K562 (cell line): ENCODE measurements around the gene SLC26A1. TPM values are rescaled to one million over a fixed set of nuclear protein-coding genes. Genes with fewer than 3 reads are reported as not detected.

Source experiments
- ADNP ChIP-seq: fragments of 200-800 bp; sonication (Bioruptor generic); IDR thresholded peaks from 2 replicates; pipeline ENCODE4 v1.6.1; 2016; ENCODE audit warnings: missing genetic modification characterization, missing compliant biosample characterization
- AFF4 ChIP-seq: sonication (generic); formaldehyde crosslinking; IDR thresholded peaks from 2 replicates; pipeline ENCODE4 v1.8.0; 2023; ENCODE audit warnings: mild to moderate bottlenecking, missing genetic modification reagents
- ATF3 ChIP-seq, 2 experiments: fragments of 450-650 bp in 1 of 2; sonication (generic) in 1 of 2; formaldehyde crosslinking in 1 of 2; IDR thresholded peaks in 1 of 2; conservative IDR thresholded peaks in 1 of 2; 2 replicates each; pipeline versions ENCODE4 v1.6.1 to v1.8.1; 2016 to 2023; ENCODE audit warnings: mild to moderate bottlenecking in 2 of 2, moderate library complexity in 2 of 2, inconsistent platforms in 1 of 2, missing genetic modification reagents in 1 of 2
- CEBPG ChIP-seq, 3 experiments: fragments of 200-800 bp in 1 of 3; sonication (Bioruptor generic) in 1 of 3; sonication (generic) in 1 of 3; formaldehyde crosslinking in 1 of 3; IDR thresholded peaks in 2 of 3; conservative IDR thresholded peaks in 1 of 3; 2 replicates each; pipeline versions ENCODE4 v1.6.1 to v1.8.0; 2016 to 2022; ENCODE audit warnings: missing compliant biosample characterization in 2 of 3, missing genetic modification characterization in 2 of 3, mild to moderate bottlenecking in 1 of 3, missing genetic modification reagents in 1 of 3
- CHCHD3 ChIP-seq: fragments of 250-450 bp; sonication (Bioruptor Pico); IDR thresholded peaks from 2 replicates; pipeline ENCODE4 v2.1.2; 2022; ENCODE audit warnings: mild to moderate bottlenecking
- HINFP ChIP-seq: fragments of 450-650 bp; conservative IDR thresholded peaks from 2 replicates; pipeline ENCODE4 v1.6.1; 2016; ENCODE audit warnings: missing genetic modification characterization, low read depth, mild to moderate bottlenecking, control low read depth, missing compliant biosample characterization
- KDM1A ChIP-seq, 2 experiments: fragments of 450-650 bp; IDR thresholded peaks; 2 replicates each; pipeline ENCODE4 v1.6.1; 2016; ENCODE audit warnings: mild to moderate bottlenecking in 2 of 2
- MEIS2 ChIP-seq: fragments of 450-650 bp; IDR thresholded peaks from 2 replicates; pipeline ENCODE4 v1.6.1; 2014; ENCODE audit warnings: mild to moderate bottlenecking; ENCODE audit not compliant: partially characterized antibody
- POLR2AphosphoS2 ChIP-seq: IDR thresholded peaks from 2 replicates; pipeline ENCODE4 v1.6.1; 2012; ENCODE audit warnings: low read length, improper control_type of control experiment
- RBM22 ChIP-seq: fragments of 200-400 bp; formaldehyde crosslinking; IDR thresholded peaks from 2 replicates; pipeline ENCODE4 v1.6.1; 2018; ENCODE audit warnings: low read length, low read depth; ENCODE audit not compliant: poor library complexity, severe bottlenecking
- RUNX1 ChIP-seq: sonication (generic); IDR thresholded peaks from 2 replicates; pipeline ENCODE4 v1.6.1; 2016; ENCODE audit warnings: antibody characterized with exemption, low read depth
- TGIF2 ChIP-seq: sonication (generic); formaldehyde crosslinking; IDR thresholded peaks from 2 replicates; pipeline ENCODE4 v1.8.1; 2022; ENCODE audit warnings: mild to moderate bottlenecking, missing genetic modification reagents, moderate library complexity
- ZNF431 ChIP-seq: sonication (generic); formaldehyde crosslinking; IDR thresholded peaks from 2 replicates; pipeline ENCODE4 v1.8.0; 2022; ENCODE audit warnings: mild to moderate bottlenecking, missing genetic modification reagents
- ZNF445 ChIP-seq: fragments of 250-450 bp; sonication (Bioruptor Pico); IDR thresholded peaks from 2 replicates; pipeline ENCODE4 v1.4.0; 2020; ENCODE audit warnings: low read depth, mild to moderate bottlenecking, moderate library complexity
- ZSCAN29 ChIP-seq: fragments of 450-650 bp; IDR thresholded peaks from 2 replicates; pipeline ENCODE4 v1.6.1; 2017
- polyA plus RNA-seq, 8 experiments: library from polyadenylated mRNA; depleted of rRNA in 4 of 8; stranded (reverse) in 5 of 8; unstranded in 3 of 8; fragments of >200 nt; fragmentation: Nextera tagmentation in 2 of 8; fragmentation: Illumina TruSeq in 1 of 8; extraction: Ambion mirVana in 2 of 8; extraction: Trizol in 1 of 8; gene quantifications; 2 replicates each; pipeline versions ENCODE4 v1.2.1 to v1.2.3, GENCODE V29; 2011 to 2014; ENCODE audit warnings: inconsistent platforms in 1 of 8, missing spikeins in 1 of 8
- total RNA-seq, 7 experiments: library from RNA; depleted of rRNA in 6 of 7; stranded (reverse); fragments of >200 nt in 6 of 7; fragmentation: Illumina TruSeq in 2 of 7; extraction: Trizol in 2 of 7; gene quantifications; 2 replicates each; pipeline versions ENCODE4 v1.2.1 to v1.2.3, GENCODE V29; 2011 to 2021; ENCODE audit warnings: low replicate concordance in 1 of 7
- TF ChIP-seq, protein P1 (sequence below): sonication (generic); formaldehyde crosslinking; IDR thresholded peaks from 2 replicates; pipeline ENCODE4 v1.8.1; 2023; ENCODE audit warnings: mild to moderate bottlenecking, missing genetic modification reagents
- TF ChIP-seq, protein P2 (sequence below): fragments of 450-650 bp; formaldehyde crosslinking; IDR thresholded peaks from 2 replicates; pipeline ENCODE4 v1.4.0; 2020; ENCODE audit warnings: mild to moderate bottlenecking, moderate library complexity

SLC26A1 gene
- total and polyA plus RNA-seq, 9 of the 15 experiments (the other 6 are each of a cell fraction or from before 2014, with no cell fraction given), result 0.11 to 4.2 (median 0.95) TPM

DNA sequence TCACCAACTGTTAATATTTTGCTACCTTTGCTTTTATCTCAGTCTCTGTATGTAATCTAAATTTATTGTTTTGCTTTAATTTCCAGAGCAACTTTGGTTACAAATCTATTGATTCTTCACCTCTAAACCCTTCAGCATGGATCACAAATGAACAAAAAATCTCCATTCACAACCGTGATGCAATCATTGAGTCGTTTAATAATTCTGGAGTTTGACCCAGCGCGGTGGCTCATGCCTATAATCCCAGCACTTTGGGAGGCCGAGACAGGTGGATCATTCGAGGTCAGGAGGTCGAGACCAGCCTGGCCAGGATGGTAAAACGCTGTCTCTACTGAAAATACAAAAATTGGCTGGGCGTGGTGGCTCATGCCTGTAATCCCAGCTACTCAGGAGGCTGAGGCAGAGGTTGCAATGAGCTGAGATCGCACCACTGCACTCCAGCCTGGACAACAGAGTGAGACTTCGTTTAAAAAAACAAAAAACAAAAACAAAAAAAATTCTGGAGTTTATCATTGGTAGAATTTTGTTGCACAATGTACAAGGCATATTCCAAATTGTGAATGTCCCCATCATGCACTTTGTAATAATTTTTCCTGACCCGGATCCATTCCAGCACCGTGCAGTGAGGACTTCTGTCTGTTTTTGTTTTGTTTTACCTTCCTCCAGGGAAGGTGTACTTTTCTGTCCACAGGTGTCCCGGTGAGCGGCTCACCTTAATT lies 8.7 kb downstream of the SLC26A1 start (continued):
- no peak for TF ChIP-seq TGIF2 (CRISPR knock-in tag)
- no peak for TF ChIP-seq RBM22
- peak; percentile 33; the same call in 1 of the 2 replicates for TF ChIP-seq CEBPG (CRISPR knock-in tag; IDR thresholded peaks at IDR 0.05)
- TF ChIP-seq CEBPG (tag; conservative IDR thresholded peaks at IDR 0.05 in 1 of 2, IDR thresholded peaks at IDR 0.05 in 1 of 2), result peak; percentile 46 to 60; a peak in 2 of 4 replicates
- no peak for TF ChIP-seq ADNP (tag)
- no peak for TF ChIP-seq MEIS2
- no peak for TF ChIP-seq KDM1A (IDR thresholded peaks at IDR 0.05)
- TF ChIP-seq HINFP (tag), result no peak
- TF ChIP-seq ZNF445 (CRISPR knock-in tag), result no peak
- no peak for TF ChIP-seq RUNX1
- no peak for TF ChIP-seq POLR2AphosphoS2
- peak; percentile 55; the same call in 1 of the 2 replicates for TF ChIP-seq AFF4 (CRISPR knock-in tag)
- TF ChIP-seq, protein P1, sequence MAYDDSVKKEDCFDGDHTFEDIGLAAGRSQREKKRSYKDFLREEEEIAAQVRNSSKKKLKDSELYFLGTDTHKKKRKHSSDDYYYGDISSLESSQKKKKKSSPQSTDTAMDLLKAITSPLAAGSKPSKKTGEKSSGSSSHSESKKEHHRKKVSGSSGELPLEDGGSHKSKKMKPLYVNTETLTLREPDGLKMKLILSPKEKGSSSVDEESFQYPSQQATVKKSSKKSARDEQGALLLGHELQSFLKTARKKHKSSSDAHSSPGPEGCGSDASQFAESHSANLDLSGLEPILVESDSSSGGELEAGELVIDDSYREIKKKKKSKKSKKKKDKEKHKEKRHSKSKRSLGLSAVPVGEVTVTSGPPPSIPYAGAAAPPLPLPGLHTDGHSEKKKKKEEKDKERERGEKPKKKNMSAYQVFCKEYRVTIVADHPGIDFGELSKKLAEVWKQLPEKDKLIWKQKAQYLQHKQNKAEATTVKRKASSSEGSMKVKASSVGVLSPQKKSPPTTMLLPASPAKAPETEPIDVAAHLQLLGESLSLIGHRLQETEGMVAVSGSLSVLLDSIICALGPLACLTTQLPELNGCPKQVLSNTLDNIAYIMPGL (CRISPR knock-in tag), result no peak
- no peak for TF ChIP-seq CHCHD3 (CRISPR knock-in tag)
- TF ChIP-seq, protein P2, sequence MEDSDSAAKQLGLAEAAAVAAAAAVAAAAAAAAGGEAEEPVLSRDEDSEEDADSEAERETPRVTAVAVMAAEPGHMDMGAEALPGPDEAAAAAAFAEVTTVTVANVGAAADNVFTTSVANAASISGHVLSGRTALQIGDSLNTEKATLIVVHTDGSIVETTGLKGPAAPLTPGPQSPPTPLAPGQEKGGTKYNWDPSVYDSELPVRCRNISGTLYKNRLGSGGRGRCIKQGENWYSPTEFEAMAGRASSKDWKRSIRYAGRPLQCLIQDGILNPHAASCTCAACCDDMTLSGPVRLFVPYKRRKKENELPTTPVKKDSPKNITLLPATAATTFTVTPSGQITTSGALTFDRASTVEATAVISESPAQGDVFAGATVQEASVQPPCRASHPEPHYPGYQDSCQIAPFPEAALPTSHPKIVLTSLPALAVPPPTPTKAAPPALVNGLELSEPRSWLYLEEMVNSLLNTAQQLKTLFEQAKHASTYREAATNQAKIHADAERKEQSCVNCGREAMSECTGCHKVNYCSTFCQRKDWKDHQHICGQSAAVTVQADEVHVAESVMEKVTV (CRISPR knock-in tag), result no peak
- peak; percentile 45 for TF ChIP-seq ATF3 (IDR thresholded peaks at IDR 0.05)
- no peak for TF ChIP-seq ATF3 (CRISPR knock-in tag; conservative IDR thresholded peaks at IDR 0.05)
- TF ChIP-seq ZSCAN29, result no peak
- TF ChIP-seq ZNF431 (CRISPR knock-in tag), result no peak
